Measurements from ENCODE around the gene IL17RA. TPM values are rescaled to one million over a fixed set of nuclear protein-coding genes. Genes with fewer than 3 reads are reported as not detected.

IL17RA gene
- total RNA-seq, 1 donor from 2014 or later: 9.2 TPM

DNA sequence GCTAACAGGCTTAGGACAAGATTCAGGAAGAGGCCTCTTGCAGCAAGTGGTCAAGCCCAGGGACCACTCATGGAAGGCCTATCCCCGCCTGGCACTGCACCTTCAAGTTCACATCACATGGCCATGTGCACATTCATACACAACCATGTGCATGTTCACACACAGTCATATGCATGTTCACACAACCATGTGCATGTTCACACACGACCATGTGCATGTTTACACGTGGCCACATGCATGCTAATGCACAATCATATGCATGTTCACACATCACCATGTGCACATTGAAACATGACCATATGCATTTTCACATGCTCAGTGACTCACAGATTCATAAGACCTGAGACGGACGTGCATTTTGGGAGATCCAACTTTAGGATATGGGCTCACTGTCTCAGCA lies 28.7 kb upstream of the IL17RA start:
- DNase-seq (ENCODE audit: low read depth): no peak
- TF ChIP-seq, protein P1, sequence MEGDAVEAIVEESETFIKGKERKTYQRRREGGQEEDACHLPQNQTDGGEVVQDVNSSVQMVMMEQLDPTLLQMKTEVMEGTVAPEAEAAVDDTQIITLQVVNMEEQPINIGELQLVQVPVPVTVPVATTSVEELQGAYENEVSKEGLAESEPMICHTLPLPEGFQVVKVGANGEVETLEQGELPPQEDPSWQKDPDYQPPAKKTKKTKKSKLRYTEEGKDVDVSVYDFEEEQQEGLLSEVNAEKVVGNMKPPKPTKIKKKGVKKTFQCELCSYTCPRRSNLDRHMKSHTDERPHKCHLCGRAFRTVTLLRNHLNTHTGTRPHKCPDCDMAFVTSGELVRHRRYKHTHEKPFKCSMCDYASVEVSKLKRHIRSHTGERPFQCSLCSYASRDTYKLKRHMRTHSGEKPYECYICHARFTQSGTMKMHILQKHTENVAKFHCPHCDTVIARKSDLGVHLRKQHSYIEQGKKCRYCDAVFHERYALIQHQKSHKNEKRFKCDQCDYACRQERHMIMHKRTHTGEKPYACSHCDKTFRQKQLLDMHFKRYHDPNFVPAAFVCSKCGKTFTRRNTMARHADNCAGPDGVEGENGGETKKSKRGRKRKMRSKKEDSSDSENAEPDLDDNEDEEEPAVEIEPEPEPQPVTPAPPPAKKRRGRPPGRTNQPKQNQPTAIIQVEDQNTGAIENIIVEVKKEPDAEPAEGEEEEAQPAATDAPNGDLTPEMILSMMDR (conservative IDR thresholded peaks at IDR 0.05; ENCODE audit: low read depth, low read length): no peak
- H3K4me3 ChIP-seq (ENCODE audit: low read depth, low read length): no peak overlapping the region

DNA sequence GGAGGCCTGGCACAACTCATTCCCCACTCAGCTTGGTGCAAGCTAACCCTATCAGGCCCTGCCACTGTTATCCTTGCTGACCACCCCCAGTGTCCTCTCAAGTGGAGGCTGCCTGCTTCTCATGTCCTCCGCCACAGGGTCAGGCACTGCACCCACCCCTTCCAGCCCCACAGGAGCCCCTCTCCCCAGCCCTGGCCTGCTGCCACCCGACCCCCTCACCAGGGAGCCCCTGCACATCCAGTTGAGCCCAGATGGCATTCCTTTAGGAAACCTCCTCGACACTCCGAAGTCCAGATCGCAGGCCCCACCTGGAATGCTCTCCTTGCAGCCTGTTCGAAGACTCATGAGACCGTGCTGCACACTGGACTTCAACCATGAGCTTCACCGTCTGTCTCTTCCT lies 28.0 kb upstream of the IL17RA start:
- no peak overlapping the region for H3K4me3 ChIP-seq (ENCODE audit: low read depth, low read length)
- DNase-seq (ENCODE audit: low read depth): no peak
- TF ChIP-seq, protein P1 (conservative IDR thresholded peaks at IDR 0.05; ENCODE audit: low read depth, low read length): no peak

DNA sequence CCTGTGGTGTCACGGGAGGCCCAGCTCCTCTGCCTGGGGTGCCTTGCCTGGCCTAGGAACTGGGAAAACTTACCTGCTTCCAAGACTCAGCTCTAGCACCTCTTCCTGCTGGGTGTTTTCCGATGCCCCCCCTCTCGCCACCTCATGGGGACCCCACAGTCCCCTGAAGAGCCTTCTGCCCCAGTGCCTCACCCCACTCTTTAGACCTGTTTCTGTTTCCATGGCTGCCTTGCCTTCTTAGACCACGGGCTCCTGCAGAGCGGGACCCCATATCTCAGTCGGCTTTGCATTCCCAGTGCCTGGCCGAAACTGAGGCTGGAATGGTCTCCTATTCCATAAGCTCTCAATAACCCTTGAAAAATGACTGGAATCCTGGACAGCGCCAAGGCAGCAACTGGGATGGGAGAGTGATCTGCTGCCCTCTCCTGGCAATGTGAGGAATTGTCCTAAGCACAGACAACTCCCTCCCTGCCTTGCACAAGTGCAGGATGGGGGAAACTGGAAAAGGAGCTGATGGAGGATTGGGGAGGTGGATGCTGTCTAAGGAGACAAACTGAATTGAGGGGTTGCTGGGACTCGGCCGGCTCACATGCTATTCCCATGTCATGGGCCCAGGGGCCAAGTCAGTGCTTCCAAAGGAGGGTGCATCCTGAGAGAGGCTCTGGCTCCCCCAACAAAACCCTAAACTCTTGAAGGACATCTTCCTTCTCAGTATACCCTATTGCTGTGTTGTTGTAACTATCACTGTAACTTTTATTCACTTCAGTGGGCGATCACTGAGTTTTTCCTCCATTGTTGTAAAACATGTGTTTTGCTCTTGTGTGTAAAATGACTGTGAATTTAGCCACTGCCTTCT lies 26.6 kb upstream of the IL17RA start:
- H3K4me3 ChIP-seq (ENCODE audit: low read depth, low read length): no peak overlapping the region
- peak; percentile 4 for DNase-seq (ENCODE audit: low read depth)
- TF ChIP-seq, protein P1 (conservative IDR thresholded peaks at IDR 0.05; ENCODE audit: low read depth, low read length): peak; percentile 98

DNA sequence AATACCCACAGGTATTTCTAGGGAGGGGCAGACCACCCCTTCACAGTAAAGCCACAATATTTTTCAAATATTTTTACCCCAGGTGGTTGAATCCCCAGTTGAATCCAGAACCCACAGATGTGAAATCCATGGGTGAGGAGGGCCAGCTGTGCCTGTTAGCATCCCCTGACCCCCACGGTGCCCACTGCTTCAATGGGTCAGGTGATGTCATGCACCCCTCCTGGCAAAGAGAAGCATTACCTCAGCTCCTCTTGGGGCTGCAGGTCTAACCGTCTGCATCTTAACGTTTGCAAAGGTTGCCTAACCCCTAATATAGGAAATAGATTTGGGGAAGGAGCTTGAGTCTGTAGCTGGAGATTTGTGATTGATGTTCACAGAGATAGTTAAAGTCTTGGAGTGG lies 24.7 kb upstream of the IL17RA start:
- TF ChIP-seq, protein P1 (conservative IDR thresholded peaks at IDR 0.05; ENCODE audit: low read depth, low read length): no peak
- no peak overlapping the region for H3K4me3 ChIP-seq (ENCODE audit: low read depth, low read length)
- DNase-seq (ENCODE audit: low read depth): no peak

DNA sequence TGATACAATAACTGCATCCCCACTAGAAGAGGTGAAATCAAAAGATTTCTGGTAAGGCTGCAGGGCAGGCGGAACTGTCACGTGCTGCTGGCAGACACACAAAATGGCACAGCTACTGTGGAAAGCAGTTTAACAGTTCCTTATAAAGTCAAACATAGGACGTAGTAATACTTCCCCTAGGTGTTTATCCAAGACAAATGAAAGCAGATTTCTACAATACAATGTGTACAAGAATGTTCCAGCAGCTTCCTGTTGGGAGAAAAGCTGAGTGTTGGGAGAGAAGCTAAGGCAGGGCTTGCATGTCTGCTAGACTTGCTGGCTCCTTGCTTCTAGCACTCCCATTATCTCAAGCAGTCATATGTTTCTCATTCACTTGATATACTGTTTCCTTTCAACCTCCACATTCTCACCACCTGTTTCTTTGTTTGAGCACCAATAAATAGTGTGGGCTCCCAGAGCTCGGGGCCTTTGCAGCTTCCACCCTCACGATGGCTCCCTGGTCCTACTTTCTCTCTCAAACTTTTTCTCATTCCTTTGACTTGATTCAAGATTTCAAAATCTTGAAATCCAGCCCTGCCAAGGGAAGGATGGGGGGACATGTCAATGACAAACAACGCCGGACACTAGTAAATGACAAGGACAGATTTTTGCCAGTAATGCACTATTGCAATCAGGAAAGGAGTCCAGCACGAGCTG lies 21.2 kb upstream of the IL17RA start:
- DNase-seq (ENCODE audit: low read depth): no peak

DNA sequence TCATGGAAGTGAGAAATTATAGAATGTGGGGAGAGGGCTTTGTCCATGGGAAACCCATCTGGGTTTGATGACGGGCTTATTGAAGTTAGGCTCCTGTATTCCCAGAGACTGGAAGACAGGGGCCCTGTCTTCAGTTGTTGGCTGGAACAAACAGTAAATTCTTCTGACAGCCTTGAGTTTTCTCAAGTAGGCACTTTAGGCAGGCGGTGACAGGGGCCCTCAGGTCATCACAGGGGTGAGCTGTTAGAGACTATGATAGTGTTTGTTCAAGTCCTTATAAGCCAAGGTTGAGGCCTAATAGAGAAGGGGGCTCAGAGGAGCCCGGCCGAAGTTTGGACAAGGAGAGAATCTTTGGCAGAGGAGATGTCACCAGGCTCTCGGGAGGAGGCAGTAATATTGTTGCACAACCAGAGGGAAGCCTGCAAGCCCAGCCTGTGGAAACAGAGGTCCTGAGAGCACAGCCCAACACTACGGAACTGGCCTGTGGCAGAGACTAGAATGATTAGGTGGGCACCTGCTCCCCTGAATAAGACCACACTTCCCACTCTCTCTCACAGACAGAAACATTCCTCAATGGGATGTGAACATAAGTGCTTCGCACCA lies 20.2 kb upstream of the IL17RA start:
- no peak overlapping the region for H3K4me3 ChIP-seq (ENCODE audit: low read depth, low read length)
- DNase-seq (ENCODE audit: low read depth): no peak
- TF ChIP-seq, protein P1 (conservative IDR thresholded peaks at IDR 0.05; ENCODE audit: low read depth, low read length): no peak

More for the DNA sequence above, 21.2 kb upstream of the IL17RA start:
- no peak overlapping the region for H3K4me3 ChIP-seq (ENCODE audit: low read depth, low read length)
- TF ChIP-seq, protein P1 (conservative IDR thresholded peaks at IDR 0.05; ENCODE audit: low read depth, low read length): no peak
